ENCODE measurements around the gene FALEC. TPM values are rescaled to one million over a fixed set of nuclear protein-coding genes. Genes with fewer than 3 reads are reported as not detected.
A peak's percentile ranks its signal among the peaks of the same experiment; 100 is the strongest.

FALEC gene
- total RNA-seq, 1 donor from 2014 or later = 1.9 TPM

- Mint-ChIP-seq H3K27me3 (ENCODE audit: low read depth) (peaks cover 3% of the 10 kb centered on the region), H3K9me3 (no peaks in the 10 kb centered on the region), H3K36me3 (peaks cover 2% of the 10 kb centered on the region), H3K4me3 (no peak overlapping the region), H3K27ac (peak overlapping the region; percentile 14), H3K4me1 (peaks cover 40% of the 10 kb centered on the region)
- no peak for TF ChIP-seq CTCF (IDR thresholded peaks at IDR 0.05; ENCODE audit: unreplicated experiment)
- DNase-seq (ENCODE audit: low spot score in 2 of 2, unreplicated experiment in 2 of 2) = no peak
Measured at GRCh38 chr1:150551051-150551783, 35.7 kb downstream of the FALEC start.

GRCh38 chr1:150551784-150552127 is 36.2 kb downstream of the FALEC start:
- Mint-ChIP-seq H3K9me3 (no peaks in the 10 kb centered on the region), H3K4me1 (peaks cover 36% of the 10 kb centered on the region), H3K27me3 (ENCODE audit: low read depth) (peaks cover 3% of the 10 kb centered on the region), H3K27ac (no peak overlapping the region), H3K4me3 (no peak overlapping the region), H3K36me3 (peaks cover 2% of the 10 kb centered on the region)
- no peak for DNase-seq (ENCODE audit: low spot score in 2 of 2, unreplicated experiment in 2 of 2)
- TF ChIP-seq CTCF (IDR thresholded peaks at IDR 0.05; ENCODE audit: unreplicated experiment) = no peak

- DNase-seq (ENCODE audit: low spot score in 2 of 2, unreplicated experiment in 2 of 2) = no peak
Measured at GRCh38 chr1:150552128-150552910, 36.8 kb downstream of the FALEC start.

GRCh38 chr1:150552911-150553289 is 37.3 kb downstream of the FALEC start:
- peak overlapping the region; percentile 21 for H3K27ac Mint-ChIP-seq
- no peak for DNase-seq (ENCODE audit: low spot score in 2 of 2, unreplicated experiment in 2 of 2)
- TF ChIP-seq CTCF (IDR thresholded peaks at IDR 0.05; ENCODE audit: unreplicated experiment) = no peak
- H3K27me3 Mint-ChIP-seq (ENCODE audit: low read depth) = peaks cover 3% of the 10 kb centered on the region
- H3K9me3 Mint-ChIP-seq = no peaks in the 10 kb centered on the region
- H3K4me3 Mint-ChIP-seq = no peak overlapping the region
- peaks cover 34% of the 10 kb centered on the region for H3K4me1 Mint-ChIP-seq
- H3K36me3 Mint-ChIP-seq = peaks cover 2% of the 10 kb centered on the region

More at GRCh38 chr1:150552128-150552910, 36.8 kb downstream of the FALEC start:
- H3K27ac Mint-ChIP-seq = no peak overlapping the region
- no peak overlapping the region for H3K4me3 Mint-ChIP-seq
- H3K4me1 Mint-ChIP-seq = peaks cover 34% of the 10 kb centered on the region
- H3K9me3 Mint-ChIP-seq = no peaks in the 10 kb centered on the region
- peaks cover 3% of the 10 kb centered on the region for H3K27me3 Mint-ChIP-seq (ENCODE audit: low read depth)
- no peak for TF ChIP-seq CTCF (IDR thresholded peaks at IDR 0.05; ENCODE audit: unreplicated experiment)
- H3K36me3 Mint-ChIP-seq = peaks cover 2% of the 10 kb centered on the region

GRCh38 chr1:150553392-150554085 is 38.0 kb downstream of the FALEC start:
- no peak overlapping the region for H3K4me3 Mint-ChIP-seq
- H3K36me3 Mint-ChIP-seq = peaks cover 2% of the 10 kb centered on the region
- H3K27me3 Mint-ChIP-seq (ENCODE audit: low read depth) = peaks cover 3% of the 10 kb centered on the region
- TF ChIP-seq CTCF (IDR thresholded peaks at IDR 0.05; ENCODE audit: unreplicated experiment) = no peak
- no peak overlapping the region for H3K27ac Mint-ChIP-seq
- no peak for DNase-seq (ENCODE audit: low spot score in 2 of 2, unreplicated experiment in 2 of 2)
- H3K9me3 Mint-ChIP-seq = no peaks in the 10 kb centered on the region
- peaks cover 32% of the 10 kb centered on the region for H3K4me1 Mint-ChIP-seq
